ENCODE data around the gene PAPPA2. TPM values are rescaled to one million over a fixed set of nuclear protein-coding genes. Genes with fewer than 3 reads are reported as not detected.

The PAPPA2 gene
- total RNA-seq, 1 experiment from 2014 or later: 0.81 TPM

- Histone ChIP-seq H2BK15ac (ENCODE audit: low read depth, low read length) (no peak overlapping the region), H4K91ac (ENCODE audit: insufficient read length, low read depth, low read length) (no peak overlapping the region), H4K8ac (replicated peaks; ENCODE audit: insufficient read length, low read depth, low read length) (no peak overlapping the region), H3K79me1 (ENCODE audit: insufficient read depth, low read depth, low read length, poor library complexity, severe bottlenecking) (no peaks in the 10 kb centered on the region), H3K9me3 (ENCODE audit: control insufficient read depth, low read depth, low read length) (no peaks in the 10 kb centered on the region), H2BK12ac (ENCODE audit: insufficient read length, low read depth, low read length) (no peak overlapping the region), H2AK5ac (ENCODE audit: insufficient read length, low read length) (no peak overlapping the region), H4K5ac (ENCODE audit: insufficient read length, low read depth, low read length) (no peak overlapping the region), H3K27ac (ENCODE audit: insufficient read length, low read depth, low read length) (no peak overlapping the region), H2BK5ac (ENCODE audit: insufficient read length, low read length) (no peak overlapping the region), H3K23ac (ENCODE audit: insufficient read length, low read depth, low read length) (no peak overlapping the region), H3K56ac (ENCODE audit: insufficient read length, low read depth, low read length) (no peak overlapping the region), H3K18ac (ENCODE audit: insufficient read length, low read depth, low read length) (no peak overlapping the region), H3K79me2 (ENCODE audit: insufficient read depth, low read length) (no peaks in the 10 kb centered on the region), H3K14ac (ENCODE audit: insufficient read depth, low read length) (no peak overlapping the region), H2AFZ (ENCODE audit: low read length) (no peak overlapping the region), H3K4me2 (ENCODE audit: insufficient read depth, insufficient read length, low read length) (no peak overlapping the region), H3K9ac (ENCODE audit: extremely low read depth, insufficient read length, low read length) (no peak overlapping the region), H3K23me2 (ENCODE audit: insufficient read length, low read depth, low read length, poor library complexity, severe bottlenecking) (no peaks in the 10 kb centered on the region), H3K4me1 (ENCODE audit: insufficient read depth, low read length) (no peaks in the 10 kb centered on the region), H2BK20ac (ENCODE audit: low read depth, low read length, poor library complexity, severe bottlenecking) (no peak overlapping the region), H2BK120ac (ENCODE audit: low read depth, low read length, poor library complexity, severe bottlenecking) (no peak overlapping the region), H4K20me1 (ENCODE audit: control insufficient read depth, insufficient read depth, insufficient read length) (no peaks in the 10 kb centered on the region), H3T11ph (ENCODE audit: low read length) (no peak overlapping the region), H3K4ac (ENCODE audit: low read depth, low read length) (no peak overlapping the region), H3K27me3 (ENCODE audit: insufficient read depth, low read length) (no peaks in the 10 kb centered on the region)
- Mint-ChIP-seq H3K36me3 (ENCODE audit: insufficient read depth in 1 of 3, low read depth in 3 of 3) (no peaks in the 10 kb centered on the region), H3K27me3 (ENCODE audit: low read depth) (no peaks in the 10 kb centered on the region), H3K4me3 (no peak overlapping the region), H3K27ac (no peak overlapping the region), H3K9me3 (no peaks in the 10 kb centered on the region), H3K4me1 (no peaks in the 10 kb centered on the region)
- no CpG with 5 or more reads among the region's 2 CpGs for WGBS (ENCODE audit: extremely low coverage, insufficient read length, low lambda C conversion rate)
- TF ChIP-seq CTCF (conservative IDR thresholded peaks at IDR 0.05): peak; percentile 49
- DNase-seq: peak; percentile 37
Observed at GRCh38 chr1:176765608-176766007, 302.6 kb downstream of the PAPPA2 start.
